GM23248 (cell line): Measurements from ENCODE around the gene KHDC4.

Experiments
- EZH2 ChIP-seq: fragments of 200-600 bp; sonication (generic); IDR thresholded peaks from 2 replicates; pipeline ENCODE4 v1.6.1; 2018; ENCODE audit warnings: antibody characterized with exemption, mild to moderate bottlenecking; ENCODE audit not compliant: insufficient read depth, poor library complexity, severe bottlenecking
- EZH2phosphoT487 ChIP-seq: fragments of 200-600 bp; sonication (generic); IDR thresholded peaks from 2 replicates; pipeline ENCODE4 v1.6.1; 2018; ENCODE audit warnings: antibody characterized with exemption, moderate library complexity, mild to moderate bottlenecking, low read depth; ENCODE audit not compliant: insufficient read depth

- TF ChIP-seq EZH2, result no peak
- TF ChIP-seq EZH2phosphoT487, result no peak
These were observed 15.6 kb downstream of the KHDC4 start for GRCh38 chr1:155918660-155919059.
